ENCODE data around the gene UQCR11.

Gene UQCR11

DNA sequence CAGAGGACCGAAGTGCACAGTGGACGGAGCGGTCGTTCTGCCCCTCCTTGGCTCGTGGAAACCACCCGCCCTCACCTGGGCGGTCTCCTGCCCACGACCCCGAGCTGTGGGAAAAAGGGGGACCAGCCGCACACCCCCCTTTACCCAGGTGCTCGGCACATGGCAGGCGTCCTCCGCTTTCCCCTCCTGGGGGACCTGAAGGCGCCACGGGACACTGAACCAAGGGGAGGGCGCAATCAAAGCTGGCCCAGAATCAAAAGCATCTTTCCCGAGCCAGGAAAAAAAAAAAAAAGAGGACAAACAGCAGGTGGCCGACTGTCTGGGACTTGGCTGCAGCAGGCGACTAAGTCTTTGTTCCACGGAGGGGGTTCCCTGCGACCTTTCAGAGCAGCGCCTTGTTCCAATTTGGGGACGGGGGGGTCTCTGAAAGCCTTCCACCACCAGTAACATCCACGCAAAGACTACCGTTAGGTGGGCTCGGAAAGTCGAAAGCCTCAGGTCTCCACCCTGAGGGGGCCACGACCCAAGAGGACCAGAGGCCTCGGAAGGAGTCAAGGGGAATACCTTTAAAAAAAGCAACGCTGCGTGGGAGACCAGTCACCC, 13.7 kb downstream of the UQCR11 start:
- DNase-seq (ENCODE audit: low read depth in 2 of 2), result no peak

DNA sequence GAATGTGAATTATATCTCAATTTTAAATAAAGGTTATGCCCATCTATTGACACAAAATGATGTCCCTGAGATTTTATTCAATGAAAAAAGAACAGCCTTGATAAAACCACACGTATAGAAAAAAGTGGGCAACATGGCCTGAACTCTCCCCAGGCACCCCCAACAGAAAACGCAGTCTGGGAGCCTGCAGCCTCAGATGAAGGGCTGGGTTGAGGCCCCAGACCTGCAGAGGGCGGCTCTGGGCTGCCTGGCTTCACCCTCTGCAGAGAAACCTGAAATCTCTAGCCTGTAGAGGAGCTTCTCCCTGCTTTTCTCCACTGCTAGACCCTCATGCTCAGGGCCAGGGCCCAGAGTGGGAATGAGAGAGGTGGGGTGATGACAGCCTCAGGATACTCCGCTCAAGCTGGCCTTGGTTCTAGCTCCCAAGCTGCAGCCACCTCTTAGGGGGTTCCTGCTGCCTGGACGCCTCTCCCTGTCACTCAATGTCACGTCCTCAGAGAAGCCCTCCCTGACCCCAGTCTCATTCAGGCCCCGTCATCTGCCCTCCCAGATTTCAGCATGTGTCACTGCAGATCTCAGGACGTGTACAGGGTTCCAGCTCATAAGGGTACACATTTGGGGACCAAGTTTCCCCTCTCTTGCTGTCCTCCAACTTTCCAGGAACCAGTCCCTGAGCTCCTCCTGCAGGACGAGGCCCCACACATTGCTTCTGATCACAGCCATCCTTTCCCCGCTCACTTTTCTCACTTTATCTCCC, 14.4 kb downstream of the UQCR11 start:
- DNase-seq (ENCODE audit: low read depth in 2 of 2), result no peak

DNA sequence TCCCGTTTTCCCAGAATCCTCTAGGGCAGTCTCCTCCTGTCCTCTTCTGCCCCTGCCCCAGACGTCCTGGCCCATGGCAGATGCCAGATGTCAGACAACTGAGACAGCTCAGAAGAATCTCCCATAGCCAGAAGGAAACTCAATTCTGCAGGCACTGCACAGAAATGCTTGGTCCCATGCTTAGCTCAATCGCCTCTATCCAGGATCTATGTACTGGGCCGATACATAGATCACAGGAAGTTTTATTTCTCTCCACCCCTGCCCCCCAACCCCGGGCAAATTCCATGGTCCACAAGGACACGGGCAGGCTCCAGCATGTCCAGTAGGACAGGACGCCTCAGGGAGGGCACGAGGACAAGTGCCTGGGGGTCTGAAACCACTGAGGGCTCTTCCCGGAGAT, 17.4 kb downstream of the UQCR11 start:
- DNase-seq (ENCODE audit: low read depth in 2 of 2), result no peak

- DNase-seq (ENCODE audit: low read depth in 2 of 2), result no peak
These were observed 20.1 kb downstream of the UQCR11 start for GRCh38 chr19:1585243-1585580.

DNA sequence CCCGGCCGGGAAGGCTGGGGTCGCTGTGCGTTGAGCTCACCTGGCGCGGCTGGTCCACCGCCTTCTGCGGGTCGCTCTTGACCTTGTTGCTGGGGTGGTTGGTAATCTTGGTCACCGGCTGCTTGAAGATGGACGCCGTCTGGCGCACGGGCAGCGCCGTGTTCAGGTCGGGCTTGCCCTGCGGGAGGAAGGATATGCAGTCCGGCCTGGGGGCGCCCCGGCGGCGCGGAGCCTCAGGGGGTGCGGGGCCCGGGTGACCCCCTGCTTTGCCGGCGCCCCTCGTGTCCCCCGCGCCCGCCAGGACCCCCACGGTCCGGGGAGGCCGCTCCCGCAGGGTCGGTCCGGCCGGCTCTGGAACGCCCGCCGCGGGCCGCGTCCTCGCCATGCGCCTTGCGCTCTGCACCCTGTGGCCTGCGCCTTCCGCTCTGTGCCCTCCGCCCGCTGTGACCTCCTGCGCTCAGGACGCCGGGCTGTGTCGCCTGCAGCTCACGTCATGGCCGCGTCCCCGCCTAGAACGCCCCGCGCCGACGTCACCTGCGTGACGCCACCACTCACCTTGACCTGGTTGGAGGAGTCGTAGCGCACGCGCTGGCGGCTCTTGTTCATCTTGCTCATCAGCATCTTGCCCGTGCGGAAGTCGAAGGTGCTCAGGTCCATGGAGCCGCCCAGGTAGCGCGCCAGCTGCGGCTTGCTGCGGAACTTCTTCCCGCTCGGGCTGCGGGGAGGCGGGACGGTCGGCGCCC, 20.6 kb downstream of the UQCR11 start:
- DNase-seq (ENCODE audit: low read depth in 2 of 2), result no peak

GRCh38 chr19:1582201-1582600, 23.1 kb downstream of the UQCR11 start:
- no peak for DNase-seq (ENCODE audit: low read depth in 2 of 2)

GRCh38 chr19:1580957-1581356, 24.3 kb downstream of the UQCR11 start:
- DNase-seq (ENCODE audit: low read depth in 2 of 2), result no peak

GRCh38 chr19:1580382-1580781, 24.9 kb downstream of the UQCR11 start:
- no peak for DNase-seq (ENCODE audit: low read depth in 2 of 2)

DNA sequence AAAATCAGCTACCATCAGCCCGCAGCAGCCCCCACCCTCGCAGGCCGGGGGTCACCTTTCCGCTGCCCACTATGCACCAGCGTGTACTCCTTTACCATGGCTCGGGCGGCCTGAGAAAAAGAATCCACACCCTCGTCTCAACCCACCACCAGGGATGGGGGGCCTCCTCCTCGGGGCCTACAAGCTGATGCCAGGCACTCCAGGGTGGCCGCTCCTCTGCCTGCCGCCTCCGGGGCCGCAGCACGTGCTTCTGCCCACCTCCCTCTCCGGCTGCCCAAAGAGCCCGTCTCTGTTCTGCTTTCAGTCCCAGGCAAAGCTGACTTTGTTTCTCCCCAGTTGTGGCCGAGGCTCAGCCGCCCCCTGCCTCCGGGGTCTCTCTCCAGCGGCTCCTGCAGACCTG, 26.0 kb downstream of the UQCR11 start:
- no peak for DNase-seq (ENCODE audit: low read depth in 2 of 2)

DNA sequence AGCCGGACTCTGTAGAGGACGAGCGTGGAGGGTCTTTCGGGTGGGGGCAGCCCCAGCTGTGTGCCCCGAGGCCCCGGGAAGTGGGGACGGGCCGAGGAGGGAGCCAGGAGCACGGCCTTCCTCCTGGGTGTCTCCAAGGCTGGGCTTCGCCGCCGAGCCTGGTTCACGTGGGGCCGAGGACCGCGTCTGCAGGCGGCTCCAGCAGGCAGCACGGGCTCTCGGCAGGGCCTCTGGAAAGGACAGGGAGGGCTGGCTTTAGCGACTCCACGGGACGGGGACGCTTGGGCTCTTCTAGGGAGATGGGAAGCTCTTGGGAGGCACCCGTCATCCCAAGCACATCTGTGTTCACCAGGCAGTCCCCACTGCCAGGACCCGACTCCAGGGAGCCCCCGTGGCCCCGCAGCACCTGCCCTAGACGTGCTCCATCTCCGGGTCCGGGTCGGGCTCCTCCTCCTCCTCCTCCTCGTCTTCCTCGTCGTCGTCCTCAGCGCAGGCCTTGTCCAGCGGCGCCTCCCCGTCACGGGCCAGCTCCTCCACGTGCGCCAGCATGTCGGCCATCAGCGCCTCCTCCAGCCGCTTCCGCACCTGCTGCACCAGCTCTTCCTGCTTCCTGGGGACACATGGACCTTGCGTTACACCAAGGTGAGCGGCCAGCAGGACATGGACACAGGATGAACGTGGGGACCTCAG, 27.2 kb downstream of the UQCR11 start:
- no peak for DNase-seq (ENCODE audit: low read depth in 2 of 2)

DNA sequence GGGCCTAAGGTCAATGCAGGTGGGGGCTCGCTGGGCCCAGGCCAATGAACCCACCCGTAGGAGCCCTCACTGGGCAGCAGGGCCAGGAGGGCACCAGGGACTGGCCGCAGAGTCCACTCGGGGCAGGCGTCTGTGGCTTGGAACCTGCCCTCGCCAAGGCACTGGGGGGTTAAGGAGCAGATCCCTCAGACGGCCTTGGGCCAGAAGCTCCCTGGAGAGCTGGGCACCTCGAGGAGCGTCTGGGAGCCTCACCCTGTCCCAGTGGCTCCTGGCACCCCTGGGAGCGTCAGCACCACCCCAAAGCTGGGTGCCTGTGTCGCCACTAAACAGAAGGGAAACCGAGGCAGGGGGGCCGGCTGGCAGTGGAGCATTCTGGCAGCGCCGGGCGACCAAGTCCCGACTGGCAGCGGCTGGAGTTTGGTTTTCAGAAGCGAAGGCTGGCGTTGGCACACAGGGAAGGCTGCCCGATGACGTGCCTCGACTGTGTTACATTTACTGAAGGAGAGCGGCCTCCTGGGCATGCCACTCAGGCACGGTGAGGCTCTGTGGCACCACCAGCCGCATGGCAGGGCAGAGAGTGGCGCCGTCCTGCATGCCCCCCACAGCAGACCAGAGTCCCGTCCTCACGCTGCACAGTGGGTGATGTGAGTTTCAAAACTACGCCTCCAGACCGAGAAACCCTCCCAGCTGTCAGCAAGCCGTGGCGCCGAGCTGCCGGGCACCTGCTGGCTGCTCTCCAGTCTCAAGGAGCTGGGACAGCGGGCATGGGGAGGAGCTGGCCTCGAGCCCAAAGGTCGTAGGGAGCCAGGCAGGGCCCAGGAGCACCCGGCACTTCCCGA, 28.0 kb downstream of the UQCR11 start:
- DNase-seq (ENCODE audit: low read depth in 2 of 2), result no peak

DNA sequence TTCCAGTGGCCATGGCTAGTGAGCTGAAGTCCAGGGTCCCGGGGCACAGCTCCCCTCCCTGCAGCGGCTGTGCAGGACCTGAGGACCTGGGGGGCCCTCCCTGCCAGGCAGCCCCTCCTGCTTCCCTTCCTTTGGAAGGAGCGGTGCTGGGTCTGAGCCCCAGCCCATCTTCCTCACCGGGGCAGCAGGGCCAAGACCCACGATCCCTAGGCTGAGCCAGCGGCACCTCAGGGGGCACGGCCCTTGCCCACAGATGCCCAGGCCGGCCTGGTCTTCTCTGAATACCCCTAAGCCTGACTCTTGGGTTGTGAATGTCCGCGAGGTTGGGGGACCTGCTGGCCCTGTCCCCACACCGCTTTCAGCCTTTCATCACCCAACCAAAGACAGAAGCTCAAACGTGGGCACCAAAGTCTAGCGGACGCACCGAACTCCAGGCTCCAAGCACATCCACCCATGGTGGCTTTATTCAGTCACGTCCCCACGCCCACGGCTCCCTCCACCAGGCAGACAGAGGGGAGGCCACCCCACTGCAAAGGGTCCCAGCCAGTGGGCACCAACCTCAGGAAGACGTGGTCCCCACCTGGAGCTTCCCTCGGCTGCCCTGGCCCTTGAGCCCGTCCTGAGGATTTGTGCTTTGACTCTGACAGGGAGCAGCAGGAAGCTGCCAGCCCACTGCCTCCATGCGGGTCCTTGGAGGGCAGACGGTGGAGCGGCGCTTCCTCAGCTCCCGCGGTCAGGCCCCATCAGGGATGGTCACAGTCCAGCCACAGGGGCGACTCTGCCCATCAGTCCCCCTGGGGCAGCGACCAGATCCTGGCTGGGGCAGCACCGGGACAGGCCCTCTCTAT, 28.8 kb downstream of the UQCR11 start:
- no peak for DNase-seq (ENCODE audit: low read depth in 2 of 2)

DNA sequence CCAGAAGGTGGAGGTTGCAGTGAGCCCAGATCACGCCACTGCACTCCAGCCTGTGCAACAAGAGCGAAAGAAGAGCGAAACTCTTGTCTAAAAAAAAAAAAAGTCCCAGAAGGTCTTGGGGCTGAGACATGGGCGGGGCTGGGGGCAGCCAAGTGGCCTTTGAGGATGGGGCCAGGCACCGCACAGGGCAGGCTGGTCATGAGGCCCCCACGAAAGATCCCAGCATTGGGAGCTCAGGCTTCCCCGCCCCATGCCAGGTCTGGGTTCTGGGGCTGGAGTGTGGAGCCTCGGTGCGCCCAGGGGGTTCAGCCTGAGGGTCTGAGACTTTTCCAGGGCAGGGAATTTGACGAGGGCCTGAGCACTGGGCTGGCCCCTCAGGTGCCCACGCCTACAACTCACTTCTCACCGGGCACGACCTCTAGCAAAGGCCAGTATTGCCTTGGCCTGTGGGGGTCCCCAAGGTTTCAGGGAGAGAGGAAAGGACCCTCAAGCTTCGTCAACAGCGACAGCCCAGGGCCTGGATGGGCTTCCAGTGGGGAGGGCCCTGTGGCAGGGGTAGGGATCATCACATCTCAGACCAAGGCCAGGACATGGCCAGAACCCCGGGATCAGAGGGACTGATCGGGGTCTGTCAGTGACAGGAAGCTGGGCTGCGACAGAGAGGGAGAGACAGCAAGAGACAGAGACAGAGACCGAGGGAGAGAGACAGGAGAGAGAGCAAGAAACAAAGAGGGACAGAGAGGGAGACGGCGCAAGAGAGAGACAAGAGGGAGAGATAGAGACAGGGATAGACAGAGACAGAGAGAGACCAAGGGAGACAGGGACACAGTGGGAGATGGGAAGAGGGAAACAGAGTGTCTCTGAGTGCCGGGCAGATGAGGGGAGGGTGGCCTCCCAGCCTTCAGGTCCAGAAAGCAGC, 29.7 kb downstream of the UQCR11 start:
- no peak for DNase-seq (ENCODE audit: low read depth in 2 of 2)

DNA sequence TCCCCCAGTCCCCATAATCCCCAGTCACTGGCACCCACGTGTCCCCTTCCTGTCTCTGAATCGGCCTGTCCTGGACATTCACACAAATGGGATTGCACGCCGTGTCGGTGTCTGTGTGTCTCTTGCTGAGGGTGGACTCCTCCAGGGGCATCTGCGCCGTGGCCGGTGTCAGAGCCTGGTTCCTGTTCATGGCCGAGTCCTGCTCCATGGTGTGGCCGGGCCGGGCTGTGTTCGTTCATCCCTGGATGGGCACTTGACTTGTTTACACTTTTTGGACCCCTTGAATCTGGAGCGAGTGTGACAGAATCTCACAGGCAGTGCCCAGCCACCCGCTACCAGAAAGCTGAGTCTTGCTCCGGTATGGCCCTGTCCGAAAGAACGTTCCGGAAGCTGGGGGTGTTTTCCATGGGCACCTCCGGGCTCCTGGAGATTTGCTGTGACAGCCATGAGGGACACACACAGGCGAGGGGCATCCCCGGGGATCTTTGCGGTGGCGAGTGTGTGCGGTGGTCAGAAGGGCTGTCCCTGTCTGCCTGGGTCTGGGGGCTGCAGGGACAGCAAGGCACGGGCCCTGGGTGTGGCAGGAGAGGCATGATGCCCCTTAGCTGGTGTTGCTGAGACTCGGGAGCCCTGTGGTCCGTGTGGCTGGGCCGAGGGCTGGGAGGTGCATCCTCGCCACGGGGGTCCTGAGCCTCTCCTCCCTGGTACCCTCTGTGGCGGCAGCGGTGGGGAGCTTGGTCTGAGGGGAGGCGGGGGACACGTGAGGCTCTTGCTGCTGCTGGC, 30.7 kb downstream of the UQCR11 start:
- DNase-seq (ENCODE audit: low read depth in 2 of 2), result no peak

GRCh38 chr19:1572795-1573194, 32.5 kb downstream of the UQCR11 start:
- DNase-seq (ENCODE audit: low read depth in 2 of 2), result no peak

GRCh38 chr19:1571358-1571757, 33.9 kb downstream of the UQCR11 start:
- no peak for DNase-seq (ENCODE audit: low read depth in 2 of 2)

GRCh38 chr19:1570836-1571235, 34.4 kb downstream of the UQCR11 start:
- no peak for DNase-seq (ENCODE audit: low read depth in 2 of 2)

DNA sequence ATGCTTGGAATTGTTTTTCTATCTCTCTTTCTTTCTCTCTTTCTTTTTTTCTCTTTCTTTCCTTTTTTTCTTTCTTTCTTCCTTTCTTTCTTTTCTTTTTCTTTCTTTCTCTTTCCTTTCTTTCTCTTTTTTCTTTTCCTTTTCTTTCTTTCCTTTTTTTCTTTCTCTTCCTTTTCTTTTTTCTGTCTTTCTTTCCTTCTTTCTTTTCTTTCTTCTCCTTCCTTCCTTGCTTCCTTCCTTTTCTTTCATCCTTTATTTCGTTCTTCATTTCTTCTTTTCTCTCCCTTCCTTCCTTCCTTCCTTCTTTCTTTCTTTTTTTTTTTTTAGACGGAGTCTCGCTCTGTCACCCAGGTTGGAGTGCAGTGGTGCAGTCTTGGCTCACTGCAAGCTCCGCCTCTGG, 35.3 kb downstream of the UQCR11 start:
- no peak for DNase-seq (ENCODE audit: low read depth in 2 of 2)
